Mesodermal cell (in vitro differentiated cells): ENCODE measurements around the gene GAB4.
"Not testable (repeated sequence)": the region's sequence is repeated elsewhere in the genome, so short reads cannot be mapped to it uniquely, and the experiment has no call there.

ENCODE experiments used
- H3K27ac ChIP-seq: 2 replicates; pipeline ENCODE4 v1.7.0; 2013; ENCODE audit warnings: mild to moderate bottlenecking, low read depth, low read length, moderate library complexity; ENCODE audit not compliant: severe bottlenecking
- H3K36me3 ChIP-seq: 2 replicates; pipeline ENCODE4 v1.7.1; 2013; ENCODE audit warnings: mild to moderate bottlenecking, low read length, moderate library complexity; ENCODE audit not compliant: control insufficient read depth, insufficient read depth
- H3K4me1 ChIP-seq: one replicate; pipeline ENCODE4 v1.7.1; 2013; ENCODE audit warnings: mild to moderate bottlenecking, low read length; ENCODE audit not compliant: insufficient read depth, control insufficient read depth, poor library complexity, severe bottlenecking
- H3K4me3 ChIP-seq: 2 replicates; pipeline ENCODE4 v1.7.0; 2013; ENCODE audit warnings: low read length, control low read depth, mild to moderate bottlenecking; ENCODE audit not compliant: insufficient read depth, poor library complexity, severe bottlenecking; ENCODE audit errors: extremely low read depth
- H3K9me3 ChIP-seq: 2 replicates; pipeline ENCODE4 v1.7.1; 2013; ENCODE audit warnings: mild to moderate bottlenecking, low read length, moderate library complexity; ENCODE audit not compliant: control insufficient read depth
- WGBS, 2 experiments: methylation state at CpG; one replicate each; pipeline ENCODE4 v1.1.5; 2013; ENCODE audit warnings: missing lambda C conversion rate in 2 of 2; ENCODE audit not compliant: insufficient coverage in 2 of 2; 5-methylcytosine and 5-hydroxymethylcytosine counted together

GAB4 gene

DNA sequence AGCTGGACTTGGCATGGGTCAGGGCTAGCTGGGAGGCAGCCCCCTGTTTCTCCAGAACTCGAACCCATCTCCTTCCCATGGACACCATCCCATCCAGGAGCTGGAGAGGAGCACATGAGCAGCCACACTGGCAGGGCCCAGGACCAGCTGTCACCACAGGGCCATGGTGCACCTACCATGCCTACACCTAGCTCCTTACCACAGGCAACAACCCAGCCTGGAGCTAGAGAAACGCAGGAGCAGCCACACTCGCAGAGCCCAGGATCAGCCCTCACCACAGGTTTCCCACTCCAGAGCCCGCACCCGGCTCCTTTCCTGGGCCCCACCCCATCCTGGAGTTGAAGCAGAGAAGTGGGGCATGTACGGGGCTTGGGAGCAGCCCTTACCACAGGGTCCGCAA is 50.2 kb downstream of the GAB4 start:
- Histone ChIP-seq H3K4me1 (no peaks in the 10 kb centered on the region), H3K27ac (no peak overlapping the region), H3K4me3 (no peak overlapping the region), H3K9me3 (no peaks in the 10 kb centered on the region), H3K36me3 (no peaks in the 10 kb centered on the region)
- WGBS, 2 experiments, result 78% methylated on average over 2 to 7 of the region's 7 CpGs

DNA sequence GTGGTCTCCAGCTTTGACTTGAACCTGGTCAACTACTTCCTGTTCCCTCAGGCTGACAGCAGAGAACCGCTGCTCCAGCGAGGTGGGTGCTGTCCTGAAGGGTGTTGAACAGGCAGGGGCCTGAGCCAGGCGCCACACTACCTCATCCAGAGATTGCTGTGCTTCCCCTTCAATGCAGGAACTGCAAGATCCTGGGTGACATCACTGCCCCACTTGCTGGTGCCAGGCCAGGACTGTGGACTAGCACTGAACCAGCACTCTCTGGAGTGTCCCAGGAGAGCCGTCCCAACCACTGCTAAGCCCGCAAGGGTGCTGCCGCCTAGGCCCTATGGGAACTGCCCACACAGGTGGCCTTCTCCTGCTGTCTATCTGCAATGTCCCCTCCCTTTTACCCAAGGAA is 51.7 kb downstream of the GAB4 start:
- H3K27ac ChIP-seq, result no peak overlapping the region
- H3K9me3 ChIP-seq, result no peaks in the 10 kb centered on the region
- WGBS, 2 experiments, result 80 to 83% methylated on average over 6 of the region's 6 CpGs
- no peaks in the 10 kb centered on the region for H3K36me3 ChIP-seq
- H3K4me3 ChIP-seq, result no peak overlapping the region
- H3K4me1 ChIP-seq, result no peaks in the 10 kb centered on the region

DNA sequence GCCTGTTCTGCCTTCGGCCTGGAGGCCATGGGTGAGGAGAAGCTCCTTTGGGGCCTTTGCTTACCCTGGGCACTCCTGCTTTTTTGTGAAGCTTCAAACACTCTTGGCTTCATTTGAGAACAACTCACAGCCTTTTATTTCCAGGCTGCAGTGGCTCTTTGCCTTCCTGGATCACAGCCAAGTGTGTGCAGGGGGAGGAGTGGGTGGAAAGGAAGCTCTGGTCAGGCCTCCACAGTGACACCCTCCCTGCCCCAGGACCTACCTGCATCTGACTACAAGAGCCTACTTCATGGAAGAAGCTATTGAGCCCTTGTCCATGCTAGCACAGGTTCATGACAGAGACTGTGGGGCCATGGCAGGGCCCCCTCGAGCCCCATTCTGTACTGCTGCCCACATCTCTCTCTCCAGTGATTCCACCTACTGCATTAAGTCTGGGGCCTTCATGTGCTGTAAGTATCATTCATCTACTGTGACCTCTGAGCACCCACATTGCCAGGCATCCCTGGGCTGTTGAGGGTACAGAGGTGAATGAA is 52.3 kb downstream of the GAB4 start:
- Histone ChIP-seq H3K36me3 (no peaks in the 10 kb centered on the region), H3K27ac (no peak overlapping the region), H3K4me1 (no peaks in the 10 kb centered on the region), H3K4me3 (no peak overlapping the region), H3K9me3 (no peaks in the 10 kb centered on the region)
- WGBS, 2 experiments, result 75 to 86% methylated on average over 1 to 2 of the region's 2 CpGs

DNA sequence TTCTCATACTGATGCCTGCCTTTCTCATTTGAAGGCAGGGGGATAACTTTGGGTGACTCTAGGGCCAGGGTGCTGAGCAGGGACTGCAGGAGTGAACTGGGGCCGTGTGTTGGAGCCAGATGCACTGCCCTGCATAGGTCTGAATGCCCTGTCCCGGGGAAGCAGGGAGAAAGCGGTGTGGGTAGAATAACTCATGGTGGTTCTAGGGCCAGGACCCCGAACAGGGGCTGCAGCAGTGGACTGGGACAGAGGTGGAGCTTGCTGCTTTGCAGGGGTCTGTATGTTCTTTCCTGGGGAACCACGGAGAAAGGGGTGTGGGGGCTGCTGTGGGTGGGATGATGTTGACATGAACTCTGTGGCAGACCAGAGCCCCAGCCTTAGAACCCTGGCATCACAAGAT is 52.9 kb downstream of the GAB4 start:
- no peak overlapping the region for H3K27ac ChIP-seq
- H3K4me3 ChIP-seq, result no peak overlapping the region
- WGBS, 2 experiments, result 65 to 74% methylated on average over 5 of the region's 5 CpGs
- no peaks in the 10 kb centered on the region for H3K4me1 ChIP-seq
- H3K9me3 ChIP-seq, result no peaks in the 10 kb centered on the region
- H3K36me3 ChIP-seq, result no peaks in the 10 kb centered on the region

DNA sequence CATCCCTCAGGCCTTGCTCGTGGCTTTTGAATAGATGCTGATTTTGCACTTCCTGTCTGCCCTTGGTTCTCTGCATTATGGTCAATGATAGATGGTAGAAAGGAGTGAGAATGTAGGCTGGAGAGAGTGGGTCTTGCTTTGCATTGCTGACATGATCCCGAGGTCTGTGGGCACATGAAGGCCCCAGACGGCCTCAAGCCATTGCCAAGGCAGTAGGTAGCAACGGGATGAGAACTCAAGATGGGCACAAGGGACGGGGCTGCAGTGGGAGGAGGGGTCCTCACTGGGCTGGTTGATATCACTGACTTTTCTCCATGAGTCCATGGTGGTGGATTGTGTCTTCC is 54.0 kb downstream of the GAB4 start:
- Histone ChIP-seq H3K4me3 (no peak overlapping the region), H3K36me3 (no peaks in the 10 kb centered on the region), H3K9me3 (no peaks in the 10 kb centered on the region), H3K4me1 (peaks cover 4% of the 10 kb centered on the region), H3K27ac (no peak overlapping the region)
- WGBS, 2 experiments, result 75 to 82% methylated on average over 5 of the region's 5 CpGs

DNA sequence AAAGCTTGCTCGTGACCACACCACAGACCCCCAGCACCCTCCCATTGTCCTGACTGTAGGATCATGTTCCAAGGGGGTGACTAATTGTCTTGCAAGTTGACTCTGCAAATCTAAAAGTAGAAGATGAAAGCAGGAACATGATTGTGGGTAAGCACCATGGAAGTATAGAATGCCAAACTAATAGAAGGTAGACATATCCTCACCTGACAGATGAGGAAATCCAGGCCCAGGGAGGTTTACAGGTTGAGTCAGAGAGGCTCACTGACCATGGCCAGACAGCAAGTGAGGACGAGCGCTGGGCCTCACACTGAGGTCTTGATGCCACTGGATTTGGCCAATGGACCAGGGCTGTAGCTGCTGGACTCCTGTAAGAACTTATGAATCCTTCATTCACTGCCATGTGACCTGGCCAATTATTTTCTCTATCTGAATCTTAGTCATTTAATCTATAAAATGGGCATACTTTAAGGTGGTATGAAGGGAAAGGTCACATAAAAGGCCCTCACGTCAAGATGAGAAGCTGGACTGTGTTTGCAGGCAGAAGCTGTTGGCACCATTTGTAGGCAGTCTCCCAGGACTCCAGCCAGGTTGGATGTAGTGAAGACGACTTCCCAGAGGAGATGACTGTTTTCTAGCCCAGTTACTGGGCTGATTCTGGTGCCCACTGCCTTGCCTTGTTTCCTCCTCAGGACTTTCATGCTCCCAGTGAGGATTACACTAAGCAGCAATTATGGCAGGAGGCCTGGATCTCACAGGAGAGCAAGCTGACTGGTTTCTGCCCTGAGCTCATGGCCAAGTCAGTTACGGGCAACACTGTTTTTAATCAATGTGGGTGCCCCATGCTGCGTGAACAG is 54.6 kb downstream of the GAB4 start:
- 67 to 79% methylated on average over 6 of the region's 7 CpGs for WGBS, 2 experiments
- Histone ChIP-seq H3K4me1 (peaks cover 9% of the 10 kb centered on the region), H3K9me3 (no peaks in the 10 kb centered on the region), H3K4me3 (no peak overlapping the region), H3K36me3 (no peaks in the 10 kb centered on the region), H3K27ac (no peak overlapping the region)

DNA sequence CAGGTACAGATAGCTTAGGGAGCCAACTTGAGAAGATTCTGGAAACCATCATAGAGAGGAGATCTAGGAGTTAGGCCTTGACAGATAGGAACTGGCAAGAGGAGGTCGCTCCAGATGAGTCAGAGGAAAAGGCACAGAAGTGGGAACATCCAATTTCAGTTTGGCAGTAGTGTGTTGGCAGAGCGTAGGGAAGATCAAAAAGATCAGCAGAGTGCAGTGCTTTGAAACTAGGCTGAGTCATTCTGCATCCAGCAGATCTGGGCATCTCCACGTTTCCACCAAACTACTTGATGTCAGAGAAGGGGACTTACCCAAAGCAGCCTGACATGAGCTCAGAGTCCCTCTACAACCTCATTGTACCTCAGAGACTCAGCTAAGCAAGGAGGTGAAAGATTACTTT is 58.5 kb downstream of the GAB4 start:
- H3K9me3 ChIP-seq, result no peaks in the 10 kb centered on the region
- peaks cover 9% of the 10 kb centered on the region for H3K4me1 ChIP-seq
- WGBS, 2 experiments, result 50 to 58% methylated on average over 3 of the region's 3 CpGs
- H3K4me3 ChIP-seq, result no peak overlapping the region
- no peaks in the 10 kb centered on the region for H3K36me3 ChIP-seq
- no peak overlapping the region for H3K27ac ChIP-seq

DNA sequence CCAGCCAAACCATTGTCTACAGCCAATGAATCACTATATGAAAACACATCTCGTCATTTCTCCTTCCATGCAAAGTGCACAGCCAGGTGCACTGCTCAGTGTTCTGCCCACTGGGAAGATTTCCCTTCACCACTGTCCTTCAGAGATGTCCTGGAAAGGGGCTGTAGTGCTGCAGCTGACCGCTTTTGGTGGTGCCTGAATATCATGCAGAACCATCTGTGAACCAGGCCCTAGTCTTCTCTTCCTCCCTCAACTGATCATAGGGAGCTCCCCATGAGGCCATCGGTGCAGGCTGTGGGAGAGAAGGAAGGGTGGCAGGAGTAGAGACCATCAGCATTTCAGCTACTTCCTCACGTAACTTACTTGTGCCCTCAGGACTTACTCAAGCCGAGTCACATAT is 70.2 kb downstream of the GAB4 start:
- H3K9me3 ChIP-seq, result no peaks in the 10 kb centered on the region
- H3K27ac ChIP-seq, result no peak overlapping the region
- WGBS, 2 experiments, result 75 to 90% methylated on average over 4 of the region's 5 CpGs
- no peaks in the 10 kb centered on the region for H3K4me1 ChIP-seq
- no peak overlapping the region for H3K4me3 ChIP-seq
- H3K36me3 ChIP-seq, result no peaks in the 10 kb centered on the region

DNA sequence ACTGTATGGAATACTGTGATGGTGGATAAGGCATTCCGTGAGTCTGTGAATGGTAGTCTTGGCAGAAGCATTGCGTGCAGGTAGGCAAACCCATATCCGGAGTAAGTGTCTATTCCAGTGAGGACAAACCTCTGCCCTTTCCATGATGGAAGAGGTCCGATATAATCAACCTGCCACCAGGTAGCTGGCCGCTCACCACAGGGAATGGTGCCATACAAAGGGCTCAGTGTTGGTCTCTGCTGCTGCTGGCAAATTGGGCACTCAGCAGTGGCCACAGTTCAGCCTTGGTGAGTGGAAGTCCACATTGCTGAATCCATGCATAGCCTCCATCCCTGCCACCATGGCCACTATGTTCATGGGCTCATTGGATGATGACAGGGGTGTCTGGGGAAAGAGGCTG is 70.8 kb downstream of the GAB4 start:
- H3K4me1 ChIP-seq, H3K27ac ChIP-seq, H3K4me3 ChIP-seq, H3K9me3 ChIP-seq, H3K36me3 ChIP-seq: not testable (repeated sequence)
- WGBS, 2 experiments, result 84 to 86% methylated on average over 5 of the region's 5 CpGs

DNA sequence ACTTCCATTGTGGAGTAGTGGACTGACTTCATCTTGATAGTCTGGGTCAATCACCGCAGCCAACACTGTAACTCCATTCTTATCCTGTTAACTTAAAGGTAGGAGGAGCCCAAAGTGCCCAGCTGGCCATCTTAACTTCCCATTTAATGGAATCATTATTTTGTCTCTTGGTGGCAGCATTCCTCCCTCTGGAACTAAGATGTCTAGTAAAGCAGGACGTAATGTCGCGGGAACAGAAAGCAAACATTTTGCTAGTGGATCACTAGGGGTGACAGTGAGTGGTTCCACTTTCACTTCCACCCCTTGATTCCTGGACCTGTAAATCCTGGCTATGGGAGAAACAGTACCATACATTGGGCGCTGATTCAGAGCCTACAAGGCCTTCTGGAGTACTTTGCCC is 71.4 kb downstream of the GAB4 start:
- Histone ChIP-seq H3K36me3 (no peaks in the 10 kb centered on the region), H3K9me3 (no peaks in the 10 kb centered on the region), H3K4me1 (no peaks in the 10 kb centered on the region), H3K27ac (no peak overlapping the region), H3K4me3 (no peak overlapping the region)
- 89 to 96% methylated on average over 3 to 5 of the region's 5 CpGs for WGBS, 2 experiments

DNA sequence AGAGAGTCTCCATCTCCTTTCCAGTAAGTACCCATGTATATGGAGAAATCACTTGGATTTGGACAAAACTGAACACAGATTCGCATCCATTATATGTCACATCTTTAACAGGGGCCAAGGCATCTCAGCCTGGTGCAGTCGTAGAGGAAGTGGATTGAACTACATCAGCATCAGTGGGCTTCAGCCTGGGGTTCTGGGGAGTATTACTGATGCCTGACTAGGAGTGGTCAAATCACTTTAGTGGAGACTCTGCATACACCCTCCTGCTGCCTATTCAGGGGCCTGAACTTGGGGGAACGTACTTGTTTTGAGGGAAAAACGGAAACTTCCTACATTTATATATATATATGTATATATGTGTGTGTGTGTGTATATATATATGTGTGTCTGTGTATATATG is 72.8 kb downstream of the GAB4 start:
- H3K9me3 ChIP-seq, result no peaks in the 10 kb centered on the region
- H3K4me1 ChIP-seq, result no peaks in the 10 kb centered on the region
- H3K4me3 ChIP-seq, result no peak overlapping the region
- WGBS, 2 experiments, result 86 to 100% methylated on average over 1 of the region's 4 CpGs
- H3K27ac ChIP-seq, result no peak overlapping the region
- no peaks in the 10 kb centered on the region for H3K36me3 ChIP-seq
